RWPE2 (cell line): ENCODE data around the gene PRDX3.
A peak's percentile ranks its signal among the peaks of the same experiment; 100 is the strongest.

Source experiments
- ATAC-seq: fragments of 200-7000 bp; cut with Tn5 transposase; 3 replicates; pipeline ENCODE4 v1.9.1; 2021; ENCODE audit warnings: low read depth
- DNase-seq: peaks from one replicate; pipeline ENCODE4 v3.0.0-alpha.2; 2020; ENCODE audit warnings: low spot score
- H3K27ac ChIP-seq: fragments of 450-650 bp; 2 replicates; pipeline ENCODE4 v1.5.1; 2017; ENCODE audit warnings: mild to moderate bottlenecking; ENCODE audit not compliant: poor library complexity, severe bottlenecking
- H3K27me3 ChIP-seq: fragments of 250-450 bp; sonication (Bioruptor Pico); 2 replicates; pipeline ENCODE4 v1.5.1; 2021; ENCODE audit warnings: mild to moderate bottlenecking, moderate library complexity; ENCODE audit not compliant: insufficient read depth, poor library complexity, severe bottlenecking
- H3K36me3 ChIP-seq: fragments of 250-450 bp; sonication (Bioruptor Pico); 2 replicates; pipeline ENCODE4 v1.5.1; 2020; ENCODE audit warnings: low read depth, mild to moderate bottlenecking, moderate library complexity
- H3K4me1 ChIP-seq: fragments of 250-450 bp; sonication (Bioruptor Pico); 2 replicates; pipeline ENCODE4 v1.5.1; 2021; ENCODE audit warnings: mild to moderate bottlenecking, moderate library complexity; ENCODE audit not compliant: insufficient read depth, poor library complexity, severe bottlenecking
- H3K4me3 ChIP-seq: fragments of 250-450 bp; sonication (Bioruptor Pico); 2 replicates; pipeline ENCODE4 v1.5.1; 2021; ENCODE audit warnings: mild to moderate bottlenecking, moderate library complexity; ENCODE audit not compliant: severe bottlenecking
- H3K9me3 ChIP-seq: fragments of 250-450 bp; sonication (Bioruptor Pico); 2 replicates; pipeline ENCODE4 v1.5.1; 2021; ENCODE audit warnings: mild to moderate bottlenecking, moderate library complexity; ENCODE audit not compliant: severe bottlenecking
- TF ChIP-seq, protein P1 (sequence below): fragments of 450-650 bp; IDR thresholded peaks from one replicate; pipeline ENCODE4 v1.5.1; 2017; ENCODE audit warnings: mild to moderate bottlenecking, moderate library complexity; ENCODE audit not compliant: poor library complexity, severe bottlenecking

The PRDX3 gene

DNA sequence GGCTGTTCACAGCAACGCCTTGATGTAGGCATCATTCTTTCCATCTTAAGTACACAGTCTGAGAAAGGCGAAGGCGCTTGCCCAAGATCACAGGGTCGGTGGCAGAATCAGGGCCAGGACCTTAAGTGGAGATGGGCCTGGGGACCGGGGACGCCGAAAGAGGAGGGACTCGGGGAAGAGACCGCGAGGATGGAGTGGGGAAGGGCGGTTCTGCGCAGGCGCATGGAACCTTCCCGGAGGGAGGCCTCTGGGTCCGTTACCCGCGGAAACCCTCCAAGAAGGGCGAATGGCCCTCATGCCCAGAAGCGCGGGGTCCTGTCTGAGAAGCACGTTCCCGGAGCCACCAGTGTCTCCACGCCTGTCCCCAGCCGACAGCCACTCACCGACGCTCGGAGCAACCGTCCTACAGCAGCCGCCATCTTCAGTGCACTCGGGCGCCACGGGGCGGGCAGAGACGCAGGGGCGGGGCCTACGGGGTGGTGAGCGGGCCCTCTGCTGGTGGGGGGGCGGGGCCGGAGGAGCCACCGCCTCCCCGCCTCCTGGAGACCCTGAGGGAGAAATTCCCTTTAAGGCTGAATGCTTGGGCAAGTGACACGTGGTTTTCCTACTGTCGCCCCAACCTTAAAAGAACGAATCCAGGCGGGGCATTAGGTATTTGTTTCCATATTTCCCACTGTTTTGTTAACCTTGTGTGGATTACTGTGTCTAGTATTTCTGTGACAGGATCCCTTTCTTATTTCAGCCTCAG lies at the start of gene PRDX3:
Gene PRDX3, minus strand, starts transcription at position 441 of the 748 bp plus-strand sequence. Its CDS starts 22 bp downstream, at position 419.
- peak; percentile 97 for ATAC-seq

DNA sequence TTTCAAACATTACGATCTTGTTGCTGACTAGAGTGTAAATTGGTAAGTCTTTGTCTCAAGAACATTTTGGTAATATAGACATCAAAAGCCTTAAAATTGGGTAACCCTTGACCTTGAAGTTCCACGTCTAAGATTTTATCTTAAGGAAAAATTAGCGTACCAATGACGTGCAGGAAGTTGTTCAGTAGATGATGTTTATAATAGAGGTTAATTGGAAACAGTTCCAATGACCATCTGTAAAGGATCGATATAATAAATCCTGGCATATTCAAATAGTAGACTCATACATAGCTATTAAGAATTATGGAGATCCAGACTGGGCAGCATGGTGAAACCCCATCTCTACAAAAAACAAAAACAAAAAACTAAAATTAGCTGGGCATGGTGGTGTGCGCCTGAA lies 49.2 kb upstream of the PRDX3 start:
- TF ChIP-seq, protein P1, sequence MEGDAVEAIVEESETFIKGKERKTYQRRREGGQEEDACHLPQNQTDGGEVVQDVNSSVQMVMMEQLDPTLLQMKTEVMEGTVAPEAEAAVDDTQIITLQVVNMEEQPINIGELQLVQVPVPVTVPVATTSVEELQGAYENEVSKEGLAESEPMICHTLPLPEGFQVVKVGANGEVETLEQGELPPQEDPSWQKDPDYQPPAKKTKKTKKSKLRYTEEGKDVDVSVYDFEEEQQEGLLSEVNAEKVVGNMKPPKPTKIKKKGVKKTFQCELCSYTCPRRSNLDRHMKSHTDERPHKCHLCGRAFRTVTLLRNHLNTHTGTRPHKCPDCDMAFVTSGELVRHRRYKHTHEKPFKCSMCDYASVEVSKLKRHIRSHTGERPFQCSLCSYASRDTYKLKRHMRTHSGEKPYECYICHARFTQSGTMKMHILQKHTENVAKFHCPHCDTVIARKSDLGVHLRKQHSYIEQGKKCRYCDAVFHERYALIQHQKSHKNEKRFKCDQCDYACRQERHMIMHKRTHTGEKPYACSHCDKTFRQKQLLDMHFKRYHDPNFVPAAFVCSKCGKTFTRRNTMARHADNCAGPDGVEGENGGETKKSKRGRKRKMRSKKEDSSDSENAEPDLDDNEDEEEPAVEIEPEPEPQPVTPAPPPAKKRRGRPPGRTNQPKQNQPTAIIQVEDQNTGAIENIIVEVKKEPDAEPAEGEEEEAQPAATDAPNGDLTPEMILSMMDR: no peak
- no peaks in the 10 kb centered on the region for H3K36me3 ChIP-seq

More for the DNA sequence above, at the start of gene PRDX3:
- Histone ChIP-seq H3K27me3 (no peaks in the 10 kb centered on the region), H3K4me1 (peaks cover 6% of the 10 kb centered on the region), H3K27ac (peak within 1 kb of the TSS; percentile 61), H3K4me3 (peak within 1 kb of the TSS; percentile 100), H3K9me3 (no peaks in the 10 kb centered on the region), H3K36me3 (peaks cover 33% of the 10 kb centered on the region)
- TF ChIP-seq, protein P1: no peak
- peak; percentile 91 for DNase-seq

DNA sequence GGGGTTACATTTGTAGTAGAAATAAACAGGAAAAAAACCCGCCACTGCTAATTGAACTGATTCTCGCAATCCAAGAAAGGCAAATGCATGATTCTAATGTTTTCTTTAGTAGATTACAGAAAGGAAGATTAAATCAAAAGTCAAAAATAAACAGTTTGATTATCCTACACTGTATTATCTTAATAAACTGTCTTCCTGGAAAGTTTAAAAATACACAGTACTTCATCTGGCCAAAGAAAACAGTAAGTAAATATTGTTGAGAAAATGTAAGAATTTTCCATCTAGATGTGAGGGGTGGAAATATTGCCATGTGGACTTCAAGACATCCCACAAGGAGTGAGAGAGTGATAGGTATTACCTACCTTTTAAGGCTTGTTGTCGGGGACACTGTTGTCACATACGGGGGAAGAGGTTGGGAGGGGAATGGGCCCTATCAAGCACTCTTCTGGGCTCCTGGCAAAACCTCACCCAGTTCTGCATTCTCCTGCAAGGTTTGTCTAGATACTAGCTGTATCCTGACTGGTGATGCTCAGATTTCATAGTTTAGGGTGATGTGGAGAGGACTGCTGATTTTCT lies 46.6 kb upstream of the PRDX3 start:
- H3K27me3 ChIP-seq: no peaks in the 10 kb centered on the region
- no peaks in the 10 kb centered on the region for H3K36me3 ChIP-seq
- no peak overlapping the region for H3K27ac ChIP-seq
- no peaks in the 10 kb centered on the region for H3K9me3 ChIP-seq
- H3K4me1 ChIP-seq: no peaks in the 10 kb centered on the region
- no peak for DNase-seq
- TF ChIP-seq, protein P1: no peak
- no peak for ATAC-seq
- no peak overlapping the region for H3K4me3 ChIP-seq

More for the DNA sequence above, 49.2 kb upstream of the PRDX3 start:
- Histone ChIP-seq H3K9me3 (no peaks in the 10 kb centered on the region), H3K27ac (no peak overlapping the region), H3K4me3 (no peak overlapping the region), H3K4me1 (no peaks in the 10 kb centered on the region), H3K27me3 (no peaks in the 10 kb centered on the region)
- DNase-seq (no peak), ATAC-seq (no peak)

DNA sequence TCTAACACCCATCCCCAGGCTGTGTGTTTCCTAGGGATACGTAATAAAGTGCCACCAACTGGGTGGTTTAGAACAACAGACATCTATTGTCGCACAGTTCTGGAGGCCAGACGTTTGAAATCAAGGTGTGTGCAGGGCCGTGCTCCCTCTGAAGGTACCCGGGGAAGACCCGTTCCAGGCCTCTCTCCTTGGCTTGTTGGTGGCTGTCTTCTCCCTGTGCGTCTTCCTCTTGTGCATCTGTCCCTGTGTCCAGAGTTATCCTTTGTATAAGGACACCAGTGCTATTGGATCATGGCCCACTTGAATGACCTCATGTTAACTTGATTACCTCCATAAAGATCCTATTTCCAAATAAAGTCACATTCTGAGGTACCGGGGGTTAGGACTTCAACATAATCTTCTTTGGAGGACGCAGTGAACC lies 44.4 kb upstream of the PRDX3 start:
- Histone ChIP-seq H3K9me3 (no peaks in the 10 kb centered on the region), H3K4me1 (no peaks in the 10 kb centered on the region)
- no peak for DNase-seq

More for the DNA sequence above, 44.4 kb upstream of the PRDX3 start:
- ATAC-seq: no peak
- no peaks in the 10 kb centered on the region for H3K36me3 ChIP-seq
- no peaks in the 10 kb centered on the region for H3K27me3 ChIP-seq
- TF ChIP-seq, protein P1: no peak
- H3K27ac ChIP-seq: no peak overlapping the region
- no peak overlapping the region for H3K4me3 ChIP-seq
